OCI-LY1 (cell line): Measurements from ENCODE around the gene GRK4.

Experiments
- H2AFZ ChIP-seq: fragments of 200-600 bp; sonication (generic), shearing (Covaris generic); 2 replicates; pipeline ENCODE4 v1.6.0; 2014; ENCODE audit warnings: antibody characterized with exemption, mild to moderate bottlenecking, low read length
- H3F3A ChIP-seq: fragments of 200-600 bp; sonication (generic), shearing (Covaris generic); 2 replicates; pipeline ENCODE4 v1.6.0; 2014; ENCODE audit warnings: mild to moderate bottlenecking, antibody characterized with exemption, low read length, moderate library complexity; ENCODE audit not compliant: insufficient read depth
- H3K27ac ChIP-seq: fragments of 200-600 bp; sonication (generic); 2 replicates; pipeline ENCODE4 v1.5.1; 2014; ENCODE audit warnings: low read length, mixed run types, mild to moderate bottlenecking, low read depth; ENCODE audit not compliant: poor library complexity, severe bottlenecking
- H3K27me3 ChIP-seq: fragments of 200-600 bp; sonication (generic); 2 replicates; pipeline ENCODE4 v1.6.0; 2014; ENCODE audit warnings: antibody characterized with exemption, mild to moderate bottlenecking, low read length, moderate library complexity; ENCODE audit not compliant: insufficient read depth
- H3K36me3 ChIP-seq: fragments of 200-600 bp; sonication (generic); 2 replicates; pipeline ENCODE4 v1.6.1; 2014; ENCODE audit warnings: mild to moderate bottlenecking, antibody characterized with exemption, low read length, moderate library complexity, mixed read lengths; ENCODE audit not compliant: insufficient read depth
- H3K4me1 ChIP-seq: fragments of 200-600 bp; sonication (generic); 2 replicates; pipeline ENCODE4 v1.5.1; 2014; ENCODE audit warnings: mild to moderate bottlenecking, low read length, moderate library complexity; ENCODE audit not compliant: insufficient read depth, severe bottlenecking
- H3K4me2 ChIP-seq: fragments of 200-600 bp; sonication (generic), shearing (Covaris generic); 2 replicates; pipeline ENCODE4 v1.6.1; 2014; ENCODE audit warnings: low read length
- H3K4me3 ChIP-seq: fragments of 200-600 bp; sonication (generic); 2 replicates; pipeline ENCODE4 v1.5.1; 2014; ENCODE audit warnings: low read length, low read depth, mild to moderate bottlenecking, mixed read lengths; ENCODE audit not compliant: poor library complexity, severe bottlenecking
- H3K79me2 ChIP-seq: fragments of 200-600 bp; shearing (Covaris generic); 2 replicates; pipeline ENCODE4 v1.6.1; 2016; ENCODE audit warnings: mixed run types, low read length, mixed read lengths; ENCODE audit not compliant: insufficient read depth
- H3K9ac ChIP-seq: fragments of 200-600 bp; sonication (generic), shearing (Covaris generic); 2 replicates; pipeline ENCODE4 v1.6.1; 2014; ENCODE audit warnings: mild to moderate bottlenecking, low read length, mixed read lengths
- H3K9me2 ChIP-seq: fragments of 200-600 bp; sonication (generic), shearing (Covaris generic); 2 replicates; pipeline ENCODE4 v1.6.1; 2014; ENCODE audit warnings: low read depth, mild to moderate bottlenecking, low read length, mixed read lengths
- H3K9me3 ChIP-seq: fragments of 200-600 bp; shearing (Covaris generic); 2 replicates; pipeline ENCODE4 v1.6.1; 2014; ENCODE audit warnings: low read length, mixed read lengths
- H4K20me1 ChIP-seq: fragments of 200-600 bp; sonication (generic), shearing (Covaris generic); 2 replicates; pipeline ENCODE4 v1.6.0; 2016; ENCODE audit warnings: mild to moderate bottlenecking, low read length; ENCODE audit not compliant: insufficient read depth
- EZH2 ChIP-seq: fragments of 200-600 bp; sonication (generic), shearing (Covaris generic); IDR thresholded peaks from 2 replicates; pipeline ENCODE4 v1.8.0; 2017; ENCODE audit warnings: borderline replicate concordance, mixed run types, mild to moderate bottlenecking, antibody characterized with exemption, low read length, moderate library complexity, mixed read lengths
- TF ChIP-seq, protein P1 (sequence below): fragments of 200-600 bp; sonication (generic), shearing (Covaris generic); IDR thresholded peaks from 2 replicates; pipeline ENCODE4 v1.5.1; 2017; ENCODE audit warnings: mild to moderate bottlenecking, antibody characterized with exemption, low read length, moderate library complexity, mixed read lengths

GRK4 gene

DNA sequence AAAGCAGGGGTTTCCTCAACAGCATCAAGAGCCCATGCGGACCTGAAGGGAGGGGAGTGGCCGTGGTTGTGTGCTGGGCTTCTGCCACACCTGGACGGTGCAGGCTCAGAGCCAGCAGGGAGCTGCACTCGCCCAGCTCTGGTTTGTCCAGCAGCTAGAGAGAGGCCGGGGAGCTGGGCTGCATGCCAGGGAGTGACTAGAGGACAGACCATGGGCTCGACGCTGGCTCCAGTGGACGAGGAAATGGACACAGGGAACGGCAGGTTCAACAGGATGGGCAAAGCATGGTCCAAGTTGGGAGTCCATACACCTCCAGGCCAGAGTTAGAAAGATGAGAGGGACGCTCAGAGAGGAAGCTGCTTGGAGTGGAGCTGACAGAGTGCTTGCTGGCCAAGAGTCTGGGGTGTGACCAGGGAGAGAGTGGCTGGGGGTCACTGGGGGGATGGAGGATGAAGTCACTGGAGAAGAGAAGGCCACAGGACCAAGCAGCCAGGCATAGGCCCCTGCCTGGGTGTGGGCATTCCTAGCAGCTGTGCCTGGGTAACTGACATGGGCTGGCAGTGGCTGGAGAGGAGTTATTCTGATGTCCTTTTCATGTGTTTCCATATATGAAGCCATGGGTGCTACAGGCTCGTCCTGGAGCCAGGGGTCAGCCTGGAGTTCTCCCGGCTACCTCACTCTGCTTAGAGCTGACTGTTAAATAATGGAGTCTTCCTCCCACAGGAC is 68.1 kb downstream of the GRK4 start:
- TF ChIP-seq, protein P1, sequence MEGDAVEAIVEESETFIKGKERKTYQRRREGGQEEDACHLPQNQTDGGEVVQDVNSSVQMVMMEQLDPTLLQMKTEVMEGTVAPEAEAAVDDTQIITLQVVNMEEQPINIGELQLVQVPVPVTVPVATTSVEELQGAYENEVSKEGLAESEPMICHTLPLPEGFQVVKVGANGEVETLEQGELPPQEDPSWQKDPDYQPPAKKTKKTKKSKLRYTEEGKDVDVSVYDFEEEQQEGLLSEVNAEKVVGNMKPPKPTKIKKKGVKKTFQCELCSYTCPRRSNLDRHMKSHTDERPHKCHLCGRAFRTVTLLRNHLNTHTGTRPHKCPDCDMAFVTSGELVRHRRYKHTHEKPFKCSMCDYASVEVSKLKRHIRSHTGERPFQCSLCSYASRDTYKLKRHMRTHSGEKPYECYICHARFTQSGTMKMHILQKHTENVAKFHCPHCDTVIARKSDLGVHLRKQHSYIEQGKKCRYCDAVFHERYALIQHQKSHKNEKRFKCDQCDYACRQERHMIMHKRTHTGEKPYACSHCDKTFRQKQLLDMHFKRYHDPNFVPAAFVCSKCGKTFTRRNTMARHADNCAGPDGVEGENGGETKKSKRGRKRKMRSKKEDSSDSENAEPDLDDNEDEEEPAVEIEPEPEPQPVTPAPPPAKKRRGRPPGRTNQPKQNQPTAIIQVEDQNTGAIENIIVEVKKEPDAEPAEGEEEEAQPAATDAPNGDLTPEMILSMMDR = no peak
- no peak for TF ChIP-seq EZH2
- no peak overlapping the region for H3K9ac ChIP-seq
- no peaks in the 10 kb centered on the region for H3K79me2 ChIP-seq
- H3K27me3 ChIP-seq = no peaks in the 10 kb centered on the region
- H2AFZ ChIP-seq = no peak overlapping the region
- no peaks in the 10 kb centered on the region for H3K4me1 ChIP-seq
- no peaks in the 10 kb centered on the region for H4K20me1 ChIP-seq
- H3K9me2 ChIP-seq = no peaks in the 10 kb centered on the region
- no peak overlapping the region for H3K4me2 ChIP-seq
- no peaks in the 10 kb centered on the region for H3K36me3 ChIP-seq
- no peak overlapping the region for H3K27ac ChIP-seq
- H3K4me3 ChIP-seq = no peak overlapping the region
- no peaks in the 10 kb centered on the region for H3F3A ChIP-seq
- no peaks in the 10 kb centered on the region for H3K9me3 ChIP-seq

DNA sequence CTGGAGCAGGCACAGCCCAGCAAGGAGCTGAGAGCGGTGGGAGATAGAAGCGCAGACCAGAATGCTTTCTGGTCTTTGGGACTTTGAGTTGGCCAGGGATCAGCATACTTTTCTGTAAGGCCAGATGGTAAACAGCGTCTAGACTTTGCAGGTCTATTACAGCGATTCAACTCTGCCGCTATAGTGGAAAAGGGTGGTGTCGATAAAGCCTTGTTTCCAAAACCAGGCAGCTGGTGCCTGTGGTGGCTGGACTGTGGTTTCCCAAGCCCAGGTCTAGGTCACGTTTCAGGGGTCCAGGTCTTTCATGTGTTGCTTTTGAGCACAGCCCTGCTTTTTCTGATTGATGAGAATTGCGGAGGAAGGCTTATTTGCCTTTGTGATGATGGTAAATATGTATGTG is 70.9 kb downstream of the GRK4 start:
- no peak overlapping the region for H3K27ac ChIP-seq
- no peaks in the 10 kb centered on the region for H3K27me3 ChIP-seq
- no peak overlapping the region for H3K4me3 ChIP-seq
- no peaks in the 10 kb centered on the region for H3K36me3 ChIP-seq
- H3K4me1 ChIP-seq = no peaks in the 10 kb centered on the region
- no peak for TF ChIP-seq EZH2
- TF ChIP-seq, protein P1 = no peak
- H3F3A ChIP-seq = no peaks in the 10 kb centered on the region
- no peaks in the 10 kb centered on the region for H4K20me1 ChIP-seq
- no peaks in the 10 kb centered on the region for H3K9me3 ChIP-seq
- no peak overlapping the region for H3K9ac ChIP-seq
- no peaks in the 10 kb centered on the region for H3K9me2 ChIP-seq
- H2AFZ ChIP-seq = no peak overlapping the region
- H3K4me2 ChIP-seq = no peak overlapping the region
- no peaks in the 10 kb centered on the region for H3K79me2 ChIP-seq

DNA sequence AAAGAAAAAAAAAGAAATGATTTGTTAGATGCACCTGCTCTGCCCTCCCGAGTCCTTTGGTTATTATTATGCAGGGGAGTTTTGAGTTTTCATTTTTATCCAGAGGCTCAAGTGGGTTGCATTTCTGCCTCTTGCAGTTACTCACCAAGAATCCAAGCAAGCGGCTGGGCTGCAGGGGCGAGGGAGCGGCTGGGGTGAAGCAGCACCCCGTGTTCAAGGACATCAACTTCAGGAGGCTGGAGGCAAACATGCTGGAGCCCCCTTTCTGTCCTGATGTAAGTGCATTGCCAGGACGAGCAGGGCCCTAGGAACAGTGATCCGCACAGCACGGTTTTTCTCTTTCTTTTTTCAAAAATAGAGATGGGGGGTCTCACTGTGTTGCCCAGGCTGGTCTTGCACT is 71.9 kb downstream of the GRK4 start:
- Histone ChIP-seq H3K27me3 (no peaks in the 10 kb centered on the region), H3K4me2 (no peak overlapping the region), H2AFZ (no peak overlapping the region)

More for the DNA sequence above, 71.9 kb downstream of the GRK4 start:
- no peak for TF ChIP-seq EZH2
- TF ChIP-seq, protein P1 = no peak
- no peak overlapping the region for H3K9ac ChIP-seq
- no peaks in the 10 kb centered on the region for H3F3A ChIP-seq
- H3K79me2 ChIP-seq = no peaks in the 10 kb centered on the region
- H3K4me1 ChIP-seq = no peaks in the 10 kb centered on the region
- H3K9me2 ChIP-seq = no peaks in the 10 kb centered on the region
- no peak overlapping the region for H3K4me3 ChIP-seq
- H4K20me1 ChIP-seq = no peaks in the 10 kb centered on the region
- no peak overlapping the region for H3K27ac ChIP-seq
- no peaks in the 10 kb centered on the region for H3K9me3 ChIP-seq
- no peaks in the 10 kb centered on the region for H3K36me3 ChIP-seq
